B cell (primary cell): Measurements from ENCODE around the gene CCBE1. TPM values are rescaled to one million over a fixed set of nuclear protein-coding genes. Genes with fewer than 3 reads are reported as not detected.

ENCODE experiments used
- ATAC-seq: fragments of 200-7000 bp; cut with Tn5 transposase; one replicate; pipeline ENCODE4 v1.10.0; 2021; ENCODE audit warnings: low read depth, mild to moderate bottlenecking, moderate number of reproducible peaks, moderate library complexity
- CTCF ChIA-PET: fragments of 350-600 bp; sonication (Branson Sonifier 250); formaldehyde crosslinking; loops from one replicate; lab custom pipeline; 2021; ENCODE audit warnings: antibody characterized with exemption, inconsistent platforms; lab: Charles Lee
- POLR2A ChIA-PET: fragments of 350-600 bp; sonication (Branson Sonifier 250); formaldehyde crosslinking; loops from one replicate; lab custom pipeline; 2021; ENCODE audit warnings: antibody characterized with exemption; lab: Charles Lee
- DNase-seq: peaks from one replicate; pipeline ENCODE4 v3.0.0; 2013
- H2AFZ ChIP-seq: 2 replicates; pipeline ENCODE4 v1.6.1; 2012; ENCODE audit warnings: mild to moderate bottlenecking, low read depth, low read length; ENCODE audit not compliant: insufficient read depth, poor library complexity, severe bottlenecking
- H3K27ac ChIP-seq, 2 donors: 1 replicate in 1 of 2; 2 replicates in 1 of 2; pipeline ENCODE4 v1.5.1; 2012 to 2013; ENCODE audit warnings: low read length in 2 of 2, mild to moderate bottlenecking in 2 of 2, moderate library complexity in 1 of 2
- H3K27me3 ChIP-seq, 4 experiments: fragments of 200-600 bp in 1 of 4; sonication (generic) in 1 of 4; replicated peaks in 1 of 4; 1 replicate in 2 of 4; 2 replicates in 2 of 4; pipeline versions ENCODE4 v1.6.1 to v1.7.0; 2013 to 2016; ENCODE audit warnings: low read length in 3 of 4, mild to moderate bottlenecking in 2 of 4, mixed read lengths in 1 of 4, moderate library complexity in 1 of 4; ENCODE audit not compliant: insufficient read depth in 4 of 4, control insufficient read depth in 3 of 4; ENCODE audit errors: control extremely low read depth in 1 of 4
- H3K36me3 ChIP-seq, 2 experiments: replicated peaks in 1 of 2; 1 replicate in 1 of 2; 2 replicates in 1 of 2; pipeline versions ENCODE4 v1.6.1 to v1.7.1; 2013; ENCODE audit warnings: low read length in 1 of 2; ENCODE audit not compliant: insufficient read depth in 2 of 2, control insufficient read depth in 1 of 2; ENCODE audit errors: control extremely low read depth in 1 of 2, extremely low read depth in 1 of 2
- H3K4me1 ChIP-seq, 2 donors: fragments of 200-600 bp in 1 of 2; sonication (generic) in 1 of 2; 1 replicate in 1 of 2; 2 replicates in 1 of 2; pipeline versions ENCODE4 v1.5.1 to v1.6.1; 2013 to 2017; ENCODE audit warnings: low read length in 2 of 2; ENCODE audit not compliant: control insufficient read depth in 2 of 2, insufficient read depth in 2 of 2
- H3K4me2 ChIP-seq: replicated peaks from 2 replicates; pipeline ENCODE3; 2012; ENCODE audit warnings: mild to moderate bottlenecking, low read depth, low read length; ENCODE audit not compliant: poor library complexity, severe bottlenecking
- H3K4me3 ChIP-seq, 5 experiments: fragments of 200-600 bp in 1 of 5; sonication (generic) in 1 of 5; 1 replicate in 3 of 5; 2 replicates in 2 of 5; pipeline versions ENCODE4 v1.5.1 to v1.7.0; 2011 to 2016; ENCODE audit warnings: low read length in 4 of 5, mild to moderate bottlenecking in 4 of 5, low read depth in 2 of 5, control low read depth in 1 of 5, moderate library complexity in 1 of 5; ENCODE audit not compliant: insufficient read depth in 1 of 5; ENCODE audit errors: control extremely low read depth in 1 of 5, extremely low read depth in 1 of 5
- H3K79me2 ChIP-seq: fragments of 200-600 bp; sonication (generic); one replicate; pipeline ENCODE4 v1.6.0; 2016; ENCODE audit warnings: low read length; ENCODE audit not compliant: control insufficient read depth, insufficient read depth
- H3K9ac ChIP-seq: fragments of 200-600 bp; sonication (generic); 2 replicates; pipeline ENCODE4 v1.6.1; 2017; ENCODE audit warnings: mild to moderate bottlenecking, low read length, moderate library complexity
- H3K9me3 ChIP-seq, 3 donors: one replicate each; pipeline versions ENCODE4 v1.6.1 to v1.7.1; 2013; ENCODE audit warnings: low read length in 2 of 3; ENCODE audit not compliant: control insufficient read depth in 2 of 3, insufficient read depth in 1 of 3; ENCODE audit errors: control extremely low read depth in 1 of 3
- H4K20me1 ChIP-seq: 2 replicates; pipeline ENCODE4 v1.6.0; 2012; ENCODE audit warnings: mild to moderate bottlenecking, low read length; ENCODE audit not compliant: insufficient read depth, control insufficient read depth, poor library complexity, severe bottlenecking
- H3K27ac Mint-ChIP-seq: one replicate; pipeline ENCODE4 v1.8.0; 2021; ENCODE audit warnings: mixed read lengths
- H3K27me3 Mint-ChIP-seq: one replicate; pipeline ENCODE4 v1.8.0; 2021; ENCODE audit warnings: mixed read lengths
- H3K4me1 Mint-ChIP-seq: one replicate; pipeline ENCODE4 v1.8.0; 2021; ENCODE audit warnings: mixed read lengths
- H3K4me3 Mint-ChIP-seq: one replicate; pipeline ENCODE4 v1.8.0; 2021; ENCODE audit warnings: mixed read lengths
- H3K9me3 Mint-ChIP-seq: one replicate; pipeline ENCODE4 v1.8.0; 2022; ENCODE audit warnings: mixed read lengths; ENCODE audit not compliant: insufficient read depth
- EZH2 ChIP-seq: IDR thresholded peaks from 2 replicates; pipeline ENCODE4 v1.6.1; 2012; ENCODE audit warnings: borderline replicate concordance, low read depth, mild to moderate bottlenecking, moderate library complexity, low read length; ENCODE audit not compliant: insufficient read depth, poor library complexity, severe bottlenecking
- WGBS: methylation state at CpG from one replicate; pipeline ENCODE4 v1.1.5; 2013; ENCODE audit warnings: missing lambda C conversion rate; ENCODE audit not compliant: insufficient coverage; 5-methylcytosine and 5-hydroxymethylcytosine counted together
- intact Hi-C: fragments of 100-400 bp; cut with micrococcal nuclease; formaldehyde crosslinking; loops from one replicate; pipeline ENCODE4 v1.10.0; 2022
- polyA plus RNA-seq: library from polyadenylated mRNA; depleted of rRNA; stranded (reverse); fragments of >200 nt; gene quantifications from 2 replicates; pipeline ENCODE4 v1.2.3, GENCODE V29; 2012
- total RNA-seq, 2 donors: library from RNA; stranded (reverse); fragments of 120-200 nt in 1 of 2; gene quantifications; 1 replicate in 1 of 2; 2 replicates in 1 of 2; pipeline versions ENCODE4 v1.2.3 to v1.2.4, GENCODE V29; 2013 to 2022
- TF ChIP-seq, protein P1 (sequence below): fragments of 200-600 bp; IDR thresholded peaks from one replicate; pipeline ENCODE4 v1.8.0; 2022; ENCODE audit warnings: antibody characterized with exemption, mild to moderate bottlenecking

The CCBE1 gene
- total and polyA plus RNA-seq, 2 donors (not counting 1 experiment from before 2014, with no cell fraction given): not detected

DNA sequence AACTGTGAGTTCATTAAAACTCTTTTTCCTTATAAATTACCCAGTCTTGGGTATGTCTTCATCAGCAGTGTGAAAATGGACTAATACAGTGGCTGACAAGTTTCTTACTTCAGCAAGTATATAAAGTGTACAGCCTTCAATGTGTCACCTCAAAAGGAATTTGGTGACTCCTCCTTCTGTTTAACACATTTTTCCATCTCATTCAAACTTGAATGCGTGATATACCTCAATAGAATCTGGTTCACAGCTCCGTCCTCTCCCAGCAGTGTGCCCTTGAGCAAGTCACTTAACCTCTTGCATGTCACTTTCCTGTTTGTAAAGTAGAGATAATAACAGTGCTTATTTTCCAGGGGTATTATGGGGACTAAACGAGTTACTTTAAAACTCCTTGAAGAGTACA is 159.6 kb downstream of the CCBE1 start:
- Histone ChIP-seq H3K9ac (no peak overlapping the region), H3K4me3 (no peak overlapping the region), H3K4me1 (no peaks in the 10 kb centered on the region), H2AFZ (no peak overlapping the region), H3K36me3 (no peaks in the 10 kb centered on the region), H4K20me1 (no peaks in the 10 kb centered on the region), H3K27me3 (peaks cover 0 to 3% (median 0%) of the 10 kb centered on the region in 4 experiments), H3K79me2 (no peaks in the 10 kb centered on the region), H3K27ac (no peak overlapping the region), H3K4me2 (no peak overlapping the region), H3K9me3 (no peaks in the 10 kb centered on the region)
- Mint-ChIP-seq H3K27me3 (peaks cover 26% of the 10 kb centered on the region), H3K4me3 (no peak overlapping the region), H3K27ac (no peak overlapping the region), H3K4me1 (no peaks in the 10 kb centered on the region), H3K9me3 (no peaks in the 10 kb centered on the region)
- DNase-seq (no peak), ATAC-seq (no peak)
- TF ChIP-seq EZH2: no peak
- TF ChIP-seq, protein P1, sequence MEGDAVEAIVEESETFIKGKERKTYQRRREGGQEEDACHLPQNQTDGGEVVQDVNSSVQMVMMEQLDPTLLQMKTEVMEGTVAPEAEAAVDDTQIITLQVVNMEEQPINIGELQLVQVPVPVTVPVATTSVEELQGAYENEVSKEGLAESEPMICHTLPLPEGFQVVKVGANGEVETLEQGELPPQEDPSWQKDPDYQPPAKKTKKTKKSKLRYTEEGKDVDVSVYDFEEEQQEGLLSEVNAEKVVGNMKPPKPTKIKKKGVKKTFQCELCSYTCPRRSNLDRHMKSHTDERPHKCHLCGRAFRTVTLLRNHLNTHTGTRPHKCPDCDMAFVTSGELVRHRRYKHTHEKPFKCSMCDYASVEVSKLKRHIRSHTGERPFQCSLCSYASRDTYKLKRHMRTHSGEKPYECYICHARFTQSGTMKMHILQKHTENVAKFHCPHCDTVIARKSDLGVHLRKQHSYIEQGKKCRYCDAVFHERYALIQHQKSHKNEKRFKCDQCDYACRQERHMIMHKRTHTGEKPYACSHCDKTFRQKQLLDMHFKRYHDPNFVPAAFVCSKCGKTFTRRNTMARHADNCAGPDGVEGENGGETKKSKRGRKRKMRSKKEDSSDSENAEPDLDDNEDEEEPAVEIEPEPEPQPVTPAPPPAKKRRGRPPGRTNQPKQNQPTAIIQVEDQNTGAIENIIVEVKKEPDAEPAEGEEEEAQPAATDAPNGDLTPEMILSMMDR: no peak
- ChIA-PET POLR2A (no interaction called here), CTCF (no interaction called here)
- no CpG with 5 or more reads among the region's 3 CpGs for WGBS
- intact Hi-C loops: no loop called here

DNA sequence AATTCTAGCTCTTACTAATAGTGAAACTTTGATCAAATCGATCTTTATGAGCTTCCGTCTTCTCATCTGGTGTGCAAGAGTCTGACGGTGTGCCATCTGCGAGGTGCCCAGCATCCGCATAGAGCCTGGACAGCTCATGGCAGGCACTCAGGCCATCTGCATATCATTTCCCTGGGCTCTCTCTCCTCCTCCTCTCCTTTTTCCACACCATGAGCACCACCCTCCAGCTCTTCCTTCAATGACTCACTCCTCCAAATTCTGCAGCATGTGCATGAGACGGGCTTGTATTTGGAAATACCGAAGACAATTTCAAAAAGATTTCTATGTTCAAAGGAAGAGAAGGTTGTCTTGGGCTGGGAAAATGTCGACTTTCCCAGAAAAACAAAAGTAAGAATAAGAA is 161.1 kb downstream of the CCBE1 start:
- ChIA-PET CTCF (no interaction called here), POLR2A (no interaction called here)
- H3K9me3 ChIP-seq: no peaks in the 10 kb centered on the region
- H3K4me2 ChIP-seq: no peak overlapping the region
- H3K4me3 Mint-ChIP-seq: no peak overlapping the region
- TF ChIP-seq, protein P1: no peak
- TF ChIP-seq EZH2: no peak
- H2AFZ ChIP-seq: no peak overlapping the region
- no peak for DNase-seq
- no peak overlapping the region for H3K27ac Mint-ChIP-seq
- no peaks in the 10 kb centered on the region for H3K9me3 Mint-ChIP-seq
- H3K9ac ChIP-seq: no peak overlapping the region
- ATAC-seq: no peak
- intact Hi-C loops: no loop called here
- H3K27me3 Mint-ChIP-seq: peaks cover 21% of the 10 kb centered on the region
- no peaks in the 10 kb centered on the region for H3K79me2 ChIP-seq
- no peaks in the 10 kb centered on the region for H3K4me1 Mint-ChIP-seq
- no peak overlapping the region for H3K27ac ChIP-seq
- 85% methylated on average over 6 of the region's 8 CpGs for WGBS
- peaks cover 0 to 3% (median 0%) of the 10 kb centered on the region in 4 experiments for H3K27me3 ChIP-seq
- no peaks in the 10 kb centered on the region for H4K20me1 ChIP-seq
- no peaks in the 10 kb centered on the region for H3K4me1 ChIP-seq
- H3K4me3 ChIP-seq: no peak overlapping the region
- H3K36me3 ChIP-seq: no peaks in the 10 kb centered on the region
